Spleen (tissue), 11 donors: ENCODE measurements around the gene NRM. TPM values are rescaled to one million over a fixed set of nuclear protein-coding genes. Genes with fewer than 3 reads are reported as not detected.

Experiments used
- DNase-seq: peaks from one replicate; pipeline ENCODE4 v3.0.0-alpha.2; 2020
- H3K27ac ChIP-seq, 8 donors: fragments of 200-600 bp; sonication (generic) in 7 of 8; 1 replicate in 4 of 8; 2 replicates in 4 of 8; pipeline versions ENCODE4 v1.5.0 to v1.8.0; 2016 to 2021; ENCODE audit warnings: inconsistent platforms in 4 of 8, mild to moderate bottlenecking in 4 of 8, moderate library complexity in 1 of 8
- H3K27me3 ChIP-seq, 7 donors: fragments of 200-600 bp; sonication (generic) in 6 of 7; replicated peaks in 1 of 7; 1 replicate in 4 of 7; 2 replicates in 3 of 7; pipeline versions ENCODE4 v1.5.0 to v1.8.0; 2016 to 2021; ENCODE audit warnings: inconsistent platforms in 3 of 7, mild to moderate bottlenecking in 1 of 7
- H3K36me3 ChIP-seq, 6 donors: fragments of 200-600 bp; sonication (generic) in 5 of 6; 1 replicate in 4 of 6; 2 replicates in 2 of 6; pipeline versions ENCODE4 v1.5.0 to v1.8.0; 2016 to 2021; ENCODE audit warnings: inconsistent platforms in 2 of 6
- H3K4me1 ChIP-seq, 6 donors: fragments of 200-600 bp; sonication (generic) in 5 of 6; 1 replicate in 3 of 6; 2 replicates in 3 of 6; pipeline versions ENCODE4 v1.5.0 to v1.8.0; 2016 to 2021; ENCODE audit warnings: inconsistent platforms in 3 of 6
- H3K4me3 ChIP-seq, 8 donors: fragments of 200-600 bp; sonication (generic) in 7 of 8; 1 replicate in 4 of 8; 2 replicates in 4 of 8; pipeline versions ENCODE4 v1.5.0 to v1.8.0; 2016 to 2021; ENCODE audit warnings: inconsistent platforms in 4 of 8, mild to moderate bottlenecking in 4 of 8, moderate library complexity in 2 of 8
- H3K9me3 ChIP-seq, 8 donors: fragments of 200-600 bp; sonication (generic) in 7 of 8; 1 replicate in 4 of 8; 2 replicates in 4 of 8; pipeline versions ENCODE4 v1.5.0 to v1.8.0; 2016 to 2021; ENCODE audit warnings: inconsistent platforms in 4 of 8
- POLR2A ChIP-seq, 3 donors: fragments of 450-650 bp; IDR thresholded peaks; one replicate each; pipeline ENCODE4 v1.5.1; 2017; ENCODE audit warnings: antibody characterized with exemption in 3 of 3, mild to moderate bottlenecking in 1 of 3
- POLR2AphosphoS5 ChIP-seq, 3 donors: sonication (generic); formaldehyde crosslinking; IDR thresholded peaks; one replicate each; pipeline ENCODE4 v1.5.1; 2017; ENCODE audit warnings: antibody characterized with exemption in 3 of 3
- WGBS, 5 donors: extraction: QIAGEN DNeasy Blood & Tissue Kit in 3 of 5; methylation state at CpG; one replicate each; pipeline versions ENCODE4 v1.1.5 to v1.1.7; 2013 to 2018; 5-methylcytosine and 5-hydroxymethylcytosine counted together
- intact Hi-C: fragments of 100-400 bp; cut with DNase I; formaldehyde crosslinking; loops from one replicate; pipeline ENCODE4 v1.15.0; 2023; ENCODE audit warnings: low total_unique reads
- polyA plus RNA-seq, 3 donors: library from polyadenylated mRNA; stranded (reverse); fragments of 200-250 nt; gene quantifications; one replicate each; pipeline ENCODE4 v1.2.1, GENCODE V29; 2013
- total RNA-seq, 7 donors: library from RNA; depleted of rRNA in 3 of 7; stranded (reverse); fragments of >200 nt in 3 of 7; fragmentation: NEBNext Ultra II Directional in 4 of 7; extraction: Animal tissue kit (Norgen Biotek cat#: 25700) in 4 of 7; gene quantifications; one replicate each; pipeline versions ENCODE4 v1.1.0 to v1.2.1, GENCODE V29; 2016 to 2021
- TF ChIP-seq, protein P1 (sequence below), 11 experiments: fragments of 200-600 bp in 7 of 11; fragments of 450-650 bp in 4 of 11; sonication (generic) in 4 of 11; IDR thresholded peaks in 8 of 11; conservative IDR thresholded peaks in 3 of 11; 1 replicate in 7 of 11; 2 replicates in 4 of 11; pipeline versions ENCODE4 v1.4.0 to v1.8.0; 2016 to 2021; ENCODE audit warnings: antibody characterized with exemption in 11 of 11, inconsistent platforms in 4 of 11, mild to moderate bottlenecking in 1 of 11
- donor health status: healthy with polysubstance abuse.
- donor health status: DM: no; HTN: no; CAD: no; lungs with moderate emphysema.
- donor health status: DM: no; HTN: no; CAD: no.
- donor health status: Bipolar disorder and iron deficiency.
- donor health status: healthy.
- donor health status: DM: no; HTN: no; CAD: no.
- donor health status: DM: yes; HTN: yes; CAD: no.

Gene NRM
- total and polyA plus RNA-seq, 10 donors, result 9.8 to 19.6 (median 12.2) TPM

DNA sequence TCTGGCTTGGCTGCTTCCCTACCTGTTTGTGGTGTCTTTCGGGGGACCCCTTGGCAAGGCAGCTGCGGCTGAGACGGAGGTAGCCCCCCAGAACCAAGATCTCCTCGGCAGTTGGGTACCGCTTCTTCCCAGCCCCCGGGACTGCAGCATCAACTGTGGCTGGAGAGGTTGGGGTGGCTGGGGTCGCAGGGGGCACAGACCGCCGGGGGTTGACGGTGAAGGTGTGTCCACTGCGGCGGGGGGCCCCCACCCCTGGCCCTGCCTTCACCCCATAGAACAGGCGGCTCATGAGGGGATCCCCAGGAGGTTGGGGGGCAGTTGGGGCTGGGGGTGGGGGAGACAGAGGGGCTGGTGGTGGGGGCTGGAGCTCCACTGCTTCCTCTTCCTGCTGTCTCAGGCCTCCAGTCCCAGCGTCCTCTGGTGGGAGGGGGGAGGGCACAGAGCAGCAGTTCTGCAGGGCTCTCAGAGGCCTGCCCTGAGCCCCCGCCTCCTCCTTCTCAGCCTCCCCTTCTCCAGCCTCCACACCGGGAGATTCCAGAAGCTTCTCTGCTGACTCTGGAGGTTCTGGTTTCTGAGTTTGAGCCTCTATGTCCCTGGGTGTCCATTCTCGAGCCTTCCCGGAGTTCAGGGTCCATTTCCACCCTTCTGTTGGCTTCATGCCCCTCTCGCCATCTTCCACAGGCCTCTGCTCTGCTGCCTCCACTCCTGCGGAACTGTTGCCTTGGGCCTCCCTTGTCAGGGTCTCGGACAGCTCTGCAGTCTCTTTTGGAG, 6.2 kb downstream of the NRM start:
- TF ChIP-seq, protein P1, sequence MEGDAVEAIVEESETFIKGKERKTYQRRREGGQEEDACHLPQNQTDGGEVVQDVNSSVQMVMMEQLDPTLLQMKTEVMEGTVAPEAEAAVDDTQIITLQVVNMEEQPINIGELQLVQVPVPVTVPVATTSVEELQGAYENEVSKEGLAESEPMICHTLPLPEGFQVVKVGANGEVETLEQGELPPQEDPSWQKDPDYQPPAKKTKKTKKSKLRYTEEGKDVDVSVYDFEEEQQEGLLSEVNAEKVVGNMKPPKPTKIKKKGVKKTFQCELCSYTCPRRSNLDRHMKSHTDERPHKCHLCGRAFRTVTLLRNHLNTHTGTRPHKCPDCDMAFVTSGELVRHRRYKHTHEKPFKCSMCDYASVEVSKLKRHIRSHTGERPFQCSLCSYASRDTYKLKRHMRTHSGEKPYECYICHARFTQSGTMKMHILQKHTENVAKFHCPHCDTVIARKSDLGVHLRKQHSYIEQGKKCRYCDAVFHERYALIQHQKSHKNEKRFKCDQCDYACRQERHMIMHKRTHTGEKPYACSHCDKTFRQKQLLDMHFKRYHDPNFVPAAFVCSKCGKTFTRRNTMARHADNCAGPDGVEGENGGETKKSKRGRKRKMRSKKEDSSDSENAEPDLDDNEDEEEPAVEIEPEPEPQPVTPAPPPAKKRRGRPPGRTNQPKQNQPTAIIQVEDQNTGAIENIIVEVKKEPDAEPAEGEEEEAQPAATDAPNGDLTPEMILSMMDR (IDR thresholded peaks at IDR 0.05 in 8 of 11, conservative IDR thresholded peaks at IDR 0.05 in 3 of 11), result peak in 2 of 11 experiments; percentile 12 to 30
- TF ChIP-seq POLR2AphosphoS5 (IDR thresholded peaks at IDR 0.05), result peak; percentile 52 to 70 (median 68)
- no peak for TF ChIP-seq POLR2A (IDR thresholded peaks at IDR 0.05)
- intact Hi-C loops, result no loop called here
- Histone ChIP-seq H3K27ac (peak overlapping the region; percentile 93 to 100 (median 98)), H3K4me3 (peak overlapping the region; percentile 90 to 99 (median 96)), H3K36me3 (peaks cover 0 to 32% (median 16%) of the 10 kb centered on the region in 6 donors), H3K27me3 (no peaks in the 10 kb centered on the region), H3K4me1 (peaks cover 44 to 84% (median 61%) of the 10 kb centered on the region in 6 donors), H3K9me3 (no peaks in the 10 kb centered on the region)
- WGBS, 5 donors, result 2 to 6% (median 3%) methylated on average over 16 to 21 of the region's 21 CpGs
- DNase-seq, result peak; percentile 95

DNA sequence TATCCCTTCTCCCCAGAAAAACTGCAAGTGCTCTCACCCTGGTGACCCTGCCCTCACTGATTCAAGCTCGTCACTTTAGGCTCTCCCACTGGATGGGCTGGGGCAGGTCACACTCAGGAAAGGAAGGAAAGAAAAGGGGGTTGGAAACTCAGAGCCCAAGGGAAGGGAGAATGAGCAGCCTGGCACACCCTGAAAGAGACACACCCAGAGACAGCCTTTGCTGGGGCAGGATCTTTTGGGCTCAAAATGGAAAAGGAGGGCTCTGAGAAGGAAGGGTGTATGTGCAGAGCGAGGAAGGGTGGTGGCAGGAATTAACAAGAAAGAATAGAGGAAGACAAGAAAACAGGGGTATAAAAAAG, 6.8 kb downstream of the NRM start:
- Histone ChIP-seq H3K27ac (peak overlapping the region; percentile 93 to 100 (median 98)), H3K27me3 (no peaks in the 10 kb centered on the region), H3K4me1 (peaks cover 44 to 84% (median 61%) of the 10 kb centered on the region in 6 donors), H3K4me3 (peak overlapping the region; percentile 90 to 99 (median 96)), H3K9me3 (no peaks in the 10 kb centered on the region), H3K36me3 (peaks cover 0 to 39% (median 22%) of the 10 kb centered on the region in 6 donors)
- TF ChIP-seq POLR2AphosphoS5 (IDR thresholded peaks at IDR 0.05) (peak in 1 of 3 donors; percentile 5), POLR2A (IDR thresholded peaks at IDR 0.05) (no peak)
- DNase-seq, result no peak
- intact Hi-C loops, result loop anchor here (2.0 kb wide), 1 partner anchor 37 kb away; the partner anchor contains the start of gene TUBB
- 0 to 3% (median 0%) methylated on average over 2 of the region's 2 CpGs for WGBS, 5 donors

DNA sequence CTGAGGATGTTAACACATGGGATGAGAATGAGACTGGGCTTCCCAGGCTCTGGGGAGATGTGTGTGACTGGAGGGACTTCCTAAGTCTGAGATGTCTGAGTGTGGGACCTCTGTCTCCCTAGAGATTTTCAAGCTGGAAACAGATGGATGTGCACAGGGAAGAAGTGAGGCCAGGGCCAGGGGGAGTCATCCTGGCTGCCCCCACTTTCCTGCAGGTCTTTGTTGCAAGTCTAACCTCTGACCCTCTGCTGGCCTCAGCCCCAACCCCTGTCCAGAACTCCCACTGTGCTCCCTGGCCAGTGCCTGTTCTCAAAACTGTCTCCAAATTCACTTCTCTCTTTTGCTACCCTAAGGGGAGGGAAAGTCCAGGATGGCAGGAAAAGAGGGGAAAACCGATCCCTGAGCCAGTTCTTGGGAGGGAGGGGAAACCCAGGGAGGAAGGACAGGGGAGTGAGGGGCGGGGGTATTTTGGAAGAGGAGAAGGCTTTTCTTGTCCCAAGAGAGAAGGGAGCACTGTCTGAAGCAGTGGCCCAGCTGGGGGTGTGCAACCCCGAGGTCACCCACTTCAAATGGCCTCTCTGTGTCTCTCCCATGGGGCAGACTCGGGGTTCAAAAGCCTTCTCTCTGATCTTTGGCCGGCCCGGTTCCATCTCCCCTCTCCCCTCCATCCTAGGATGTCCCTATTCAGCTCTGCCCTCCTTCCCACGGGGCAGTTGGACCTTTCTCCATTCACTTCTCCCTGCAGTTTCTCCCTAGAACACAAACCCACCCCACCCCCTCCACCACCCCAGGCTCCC, 7.4 kb downstream of the NRM start:
- peak overlapping the region; percentile 93 to 100 (median 98) for H3K27ac ChIP-seq
- WGBS, 5 donors, result 0 to 2% (median 1%) methylated on average over 7 of the region's 7 CpGs
- peaks cover 0 to 44% (median 28%) of the 10 kb centered on the region in 6 donors for H3K36me3 ChIP-seq
- no peak for TF ChIP-seq POLR2AphosphoS5 (IDR thresholded peaks at IDR 0.05)
- TF ChIP-seq POLR2A (IDR thresholded peaks at IDR 0.05), result no peak
- TF ChIP-seq, protein P1 (IDR thresholded peaks at IDR 0.05 in 8 of 11, conservative IDR thresholded peaks at IDR 0.05 in 3 of 11), result no peak
- H3K4me1 ChIP-seq, result peaks cover 44 to 84% (median 61%) of the 10 kb centered on the region in 6 donors
- no peaks in the 10 kb centered on the region for H3K27me3 ChIP-seq
- DNase-seq, result peak; percentile 83
- no peaks in the 10 kb centered on the region for H3K9me3 ChIP-seq
- intact Hi-C loops, result loop anchor here (2.0 kb wide), 1 partner anchor 37 kb away; the partner anchor contains the start of gene TUBB
- H3K4me3 ChIP-seq, result peak overlapping the region; percentile 90 to 99 (median 96)

DNA sequence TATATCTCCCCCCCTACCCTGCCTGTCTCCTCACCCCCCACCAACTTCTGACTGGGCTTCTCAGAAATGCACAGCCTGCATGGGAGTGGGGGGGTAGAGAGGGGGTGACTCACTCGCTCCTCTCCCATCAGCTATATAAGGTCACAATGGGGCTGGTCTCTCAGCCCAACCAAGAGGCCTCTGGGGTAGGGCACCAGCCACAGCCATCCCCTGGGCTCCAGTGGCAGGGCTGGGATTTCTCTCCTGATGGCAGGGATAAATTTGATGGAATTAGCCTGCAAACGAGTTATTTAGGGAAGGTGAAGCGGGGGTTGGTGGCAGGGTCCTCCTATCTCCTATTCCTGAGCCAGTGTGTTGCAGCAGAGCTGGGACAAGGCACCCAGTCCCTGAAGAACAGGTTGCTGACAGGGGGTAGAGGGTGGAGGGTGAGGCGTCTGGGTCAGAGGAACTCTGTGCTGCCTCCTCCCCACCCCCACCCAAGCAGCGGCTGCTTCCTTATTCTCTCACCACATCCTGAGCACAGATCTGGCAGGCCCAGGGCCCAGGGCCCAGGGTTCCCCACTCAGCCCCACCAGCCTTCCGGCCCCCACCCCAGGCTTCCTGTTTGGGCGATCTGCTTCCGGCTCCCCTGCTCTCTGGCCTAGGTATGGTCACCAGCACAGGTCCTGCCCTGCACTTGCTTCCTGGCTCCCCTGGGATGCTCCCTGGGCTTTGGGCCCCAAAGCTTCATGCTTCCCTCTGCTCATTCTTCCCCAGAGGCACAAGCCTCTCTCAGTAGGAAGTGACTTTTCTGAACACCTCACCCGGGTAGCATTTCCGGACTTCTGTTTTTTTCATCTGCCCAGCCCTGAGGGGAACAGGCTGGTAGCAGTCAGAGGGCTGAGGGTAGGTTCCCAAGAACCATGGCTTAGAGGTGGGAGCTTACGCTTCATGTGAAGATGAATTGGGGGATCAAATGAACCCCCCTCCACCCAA, 8.4 kb downstream of the NRM start:
- 1 to 3% (median 1%) methylated on average over 10 to 11 of the region's 11 CpGs for WGBS, 5 donors
- Histone ChIP-seq H3K27ac (peak overlapping the region; percentile 93 to 100 (median 98)), H3K27me3 (no peaks in the 10 kb centered on the region), H3K4me1 (peaks cover 36 to 84% (median 61%) of the 10 kb centered on the region in 6 donors), H3K36me3 (peaks cover 0 to 54% (median 37%) of the 10 kb centered on the region in 6 donors), H3K9me3 (no peaks in the 10 kb centered on the region), H3K4me3 (peak overlapping the region; percentile 90 to 99 (median 96))
- TF ChIP-seq POLR2AphosphoS5 (IDR thresholded peaks at IDR 0.05), result peak; percentile 92 to 95 (median 92)
- TF ChIP-seq, protein P1 (IDR thresholded peaks at IDR 0.05 in 8 of 11, conservative IDR thresholded peaks at IDR 0.05 in 3 of 11), result no peak
- no peak for TF ChIP-seq POLR2A (IDR thresholded peaks at IDR 0.05)
- intact Hi-C loops, result loop anchor here (2.0 kb wide), 1 partner anchor 38 kb away; the partner anchor contains the start of gene TUBB
- DNase-seq, result peak; percentile 99
